GM18868 (cell line): Measurements from ENCODE around the gene SENP3.

Experiments
- ATAC-seq: cut with Tn5 transposase; IDR thresholded peaks from one replicate; pipeline ENCODE4 v1.9.1; 2021; ENCODE audit warnings: mild to moderate bottlenecking, moderate library complexity; ENCODE audit not compliant: unreplicated experiment

SENP3 gene

DNA sequence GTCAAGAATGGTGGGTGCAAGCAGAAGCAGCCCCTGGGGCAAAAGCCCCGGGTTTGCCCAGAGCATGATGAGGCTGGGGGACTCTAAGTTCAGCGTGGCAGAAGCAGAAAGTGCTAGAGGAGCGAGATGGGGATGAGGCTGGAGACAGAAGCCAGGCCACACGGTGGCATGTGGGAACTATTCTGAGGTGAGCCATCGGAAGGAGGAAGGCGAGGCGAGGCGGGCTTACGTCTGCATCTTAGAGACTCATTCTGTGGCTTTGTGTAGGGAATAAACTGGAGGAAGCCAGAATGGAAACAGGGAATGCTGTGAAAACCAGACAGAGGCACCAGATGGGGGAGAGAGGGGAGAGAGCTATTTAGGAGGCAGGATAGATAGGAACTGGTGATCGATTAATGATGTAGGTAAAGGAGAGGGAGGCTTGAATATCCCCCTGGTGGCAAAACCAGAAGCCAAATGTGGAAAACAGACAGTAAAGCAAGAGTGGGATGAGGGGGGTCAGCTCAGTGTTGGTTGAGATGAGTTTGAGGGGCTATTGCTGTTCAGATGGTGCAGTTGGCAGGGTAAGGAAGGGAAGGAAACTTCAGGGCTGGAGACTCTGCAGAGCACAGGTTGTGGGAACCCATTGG lies 6.3 kb upstream of the SENP3 start:
- no peak for ATAC-seq

DNA sequence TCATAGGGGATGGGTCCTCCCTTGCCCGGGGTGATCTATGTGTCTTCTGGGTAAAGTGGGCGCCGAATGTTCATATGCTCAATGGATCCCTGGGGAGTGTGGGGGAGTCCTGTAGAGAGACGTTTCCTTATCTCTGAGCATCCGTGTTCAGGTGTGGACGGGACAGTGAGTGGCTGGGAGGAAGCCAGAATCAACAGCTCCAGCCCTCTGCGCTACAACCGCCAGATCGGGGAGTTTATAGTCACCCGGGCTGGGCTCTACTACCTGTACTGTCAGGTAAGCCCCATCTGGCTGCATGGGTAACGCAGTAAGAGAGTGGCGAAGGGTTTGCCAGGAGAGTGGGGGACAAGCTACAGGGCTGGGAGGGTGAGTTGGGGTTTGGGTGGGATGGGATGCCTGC lies 5.1 kb upstream of the SENP3 start:
- no peak for ATAC-seq

GRCh38 chr17:7557147-7557764 lies 4.5 kb upstream of the SENP3 start:
- no peak for ATAC-seq

- peak; percentile 30 for ATAC-seq
Measured at GRCh38 chr17:7557775-7558543, 3.8 kb upstream of the SENP3 start.

- no peak for ATAC-seq
Measured at GRCh38 chr17:7558544-7559319, 3.0 kb upstream of the SENP3 start, which contains the start of gene TNFSF13. Gene TNFSF13, plus strand, starts transcription at chr17:7558750. Its CDS starts 290 bp downstream, at chr17:7559040.

- no peak for ATAC-seq
Measured at GRCh38 chr17:7559320-7560171, 2.2 kb upstream of the SENP3 start.

DNA sequence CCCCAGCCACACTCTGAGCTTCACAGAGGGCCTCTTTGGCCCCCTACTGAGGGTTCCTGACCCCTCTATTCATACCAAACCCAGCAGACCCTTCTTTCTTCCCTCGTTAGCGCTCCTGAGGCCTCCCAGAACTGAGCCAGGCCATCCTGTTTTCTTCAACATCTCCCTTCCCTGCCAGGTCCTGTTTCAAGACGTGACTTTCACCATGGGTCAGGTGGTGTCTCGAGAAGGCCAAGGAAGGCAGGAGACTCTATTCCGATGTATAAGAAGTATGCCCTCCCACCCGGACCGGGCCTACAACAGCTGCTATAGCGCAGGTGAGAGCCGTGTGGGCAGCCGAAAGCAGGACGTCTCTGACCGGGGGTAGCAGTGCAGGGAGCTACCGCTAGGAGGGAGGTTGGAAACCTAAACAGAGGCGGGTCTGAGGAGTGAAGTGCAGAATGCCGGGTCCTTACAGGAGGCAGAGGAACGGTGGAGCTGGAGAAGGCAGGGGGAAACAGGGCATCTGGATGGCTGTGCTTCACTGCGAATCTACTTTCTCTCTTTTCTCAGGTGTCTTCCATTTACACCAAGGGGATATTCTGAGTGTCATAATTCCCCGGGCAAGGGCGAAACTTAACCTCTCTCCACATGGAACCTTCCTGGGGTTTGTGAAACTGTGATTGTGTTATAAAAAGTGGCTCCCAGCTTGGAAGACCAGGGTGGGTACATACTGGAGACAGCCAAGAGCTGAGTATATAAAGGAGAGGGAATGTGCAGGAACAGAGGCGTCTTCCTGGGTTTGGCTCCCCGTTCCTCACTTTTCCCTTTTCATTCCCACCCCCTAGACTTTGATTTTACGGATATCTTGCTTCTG lies 1.3 kb upstream of the SENP3 start:
- ATAC-seq = no peak

- ATAC-seq = peak; percentile 53
Measured at GRCh38 chr17:7561028-7561575, 617 bp upstream of the SENP3 start.

- no peak for ATAC-seq
Measured at GRCh38 chr17:7562208-7562605, 488 bp downstream of the SENP3 start.

- ATAC-seq = no peak
Measured at GRCh38 chr17:7563115-7563869, 1.6 kb downstream of the SENP3 start.

GRCh38 chr17:7569571-7569970 lies 7.9 kb downstream of the SENP3 start:
- ATAC-seq = no peak

DNA sequence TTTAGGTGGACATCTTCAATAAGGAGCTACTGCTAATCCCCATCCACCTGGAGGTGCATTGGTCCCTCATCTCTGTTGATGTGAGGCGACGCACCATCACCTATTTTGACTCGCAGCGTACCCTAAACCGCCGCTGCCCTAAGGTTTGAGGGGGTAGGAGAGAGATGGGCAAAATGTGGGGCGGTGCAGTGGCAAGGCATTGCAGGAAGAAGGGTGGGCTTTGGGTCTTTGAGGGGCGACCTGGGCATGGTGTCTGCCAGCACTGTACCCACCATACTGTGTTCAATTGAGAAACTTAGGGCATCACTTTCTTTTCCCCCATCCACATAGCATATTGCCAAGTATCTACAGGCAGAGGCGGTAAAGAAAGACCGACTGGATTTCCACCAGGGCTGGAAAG lies 8.6 kb downstream of the SENP3 start:
- no peak for ATAC-seq

DNA sequence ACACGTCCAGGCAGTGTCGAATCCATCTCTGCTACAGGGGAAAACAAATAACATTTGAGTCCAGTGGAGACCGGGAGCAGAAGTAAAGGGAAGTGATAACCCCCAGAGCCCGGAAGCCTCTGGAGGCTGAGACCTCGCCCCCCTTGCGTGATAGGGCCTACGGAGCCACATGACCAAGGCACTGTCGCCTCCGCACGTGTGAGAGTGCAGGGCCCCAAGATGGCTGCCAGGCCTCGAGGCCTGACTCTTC lies 10.5 kb downstream of the SENP3 start:
- ATAC-seq = peak; percentile 89

GRCh38 chr17:7572588-7573323 lies 11.0 kb downstream of the SENP3 start:
- no peak for ATAC-seq

DNA sequence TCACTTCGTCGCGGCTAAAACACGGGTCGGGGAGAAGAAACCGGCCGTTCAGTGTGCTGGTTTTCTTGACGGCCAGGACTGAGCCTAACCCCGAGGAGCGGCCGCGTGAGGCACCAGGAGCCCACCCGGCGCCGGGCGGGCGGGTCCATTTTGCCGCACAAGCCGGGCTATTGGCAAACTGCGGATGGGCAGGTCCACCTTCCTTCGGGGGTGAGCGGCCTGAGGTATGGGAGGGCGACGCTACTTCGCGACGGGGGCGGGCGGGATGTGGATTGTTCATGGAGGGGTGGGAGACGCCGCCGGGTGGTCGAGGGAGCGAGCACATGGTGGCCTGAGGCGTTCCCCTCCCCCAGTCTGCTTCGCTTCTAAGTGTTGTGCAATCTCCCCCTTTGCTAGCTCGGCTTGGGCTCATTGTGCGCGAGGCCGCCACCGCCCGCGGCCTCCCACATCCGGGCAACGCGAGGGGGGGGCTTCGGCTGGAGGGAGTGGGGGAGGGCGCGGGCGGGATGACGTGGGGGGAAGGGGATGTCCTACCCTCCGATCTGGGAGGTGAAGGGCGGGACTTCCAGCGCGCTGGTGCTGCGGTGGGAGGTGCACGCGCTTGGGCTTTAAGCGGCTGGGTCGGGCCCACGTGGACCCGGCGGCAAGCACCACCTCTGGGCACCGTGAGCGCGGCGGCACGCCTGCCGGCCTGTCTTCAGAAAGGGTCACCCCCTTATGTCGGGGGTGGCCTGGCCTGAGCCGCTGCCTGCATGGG lies 11.8 kb downstream of the SENP3 start:
- ATAC-seq = peak; percentile 21

GRCh38 chr17:7574176-7574953 lies 12.6 kb downstream of the SENP3 start:
- ATAC-seq = no peak

DNA sequence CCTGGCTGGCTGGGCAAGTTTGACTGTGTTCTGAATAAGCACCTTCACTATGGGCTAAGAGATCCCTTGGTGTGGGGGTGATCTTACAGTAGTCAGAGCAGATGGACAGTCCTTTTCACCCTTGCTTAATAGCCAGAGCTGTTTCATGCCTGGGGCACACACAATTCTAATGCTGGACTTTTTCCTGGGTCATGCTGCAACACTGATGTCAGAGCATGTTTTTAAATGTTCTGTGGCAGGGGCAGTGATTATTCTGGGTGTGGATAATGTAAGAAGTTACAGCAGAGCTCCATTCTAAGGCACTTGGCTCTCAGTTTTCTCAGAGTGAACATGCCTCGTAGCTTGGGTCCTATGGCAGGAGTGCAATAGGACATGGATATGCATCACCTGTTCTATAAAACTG lies 13.8 kb downstream of the SENP3 start:
- ATAC-seq = no peak
